Activated CD4-positive, alpha-beta T cell treated with anti-CD3 and anti-CD28 coated beads, Interleukin-10, Interleukin-2, amounts not matched to agents 100 ng/mL and 50 ng/mL, durations not matched to agents 16 hours and 8 hours (primary cell): ENCODE measurements around the gene SLC16A5.
A peak's percentile ranks its signal among the peaks of the same experiment; 100 is the strongest.

Source experiments
- DNase-seq: peaks from one replicate; pipeline ENCODE4 v3.0.0-alpha.2; 2020

The SLC16A5 gene

GRCh38 chr17:75088465-75089417, 987 bp downstream of the SLC16A5 start:
- no peak for DNase-seq

DNA sequence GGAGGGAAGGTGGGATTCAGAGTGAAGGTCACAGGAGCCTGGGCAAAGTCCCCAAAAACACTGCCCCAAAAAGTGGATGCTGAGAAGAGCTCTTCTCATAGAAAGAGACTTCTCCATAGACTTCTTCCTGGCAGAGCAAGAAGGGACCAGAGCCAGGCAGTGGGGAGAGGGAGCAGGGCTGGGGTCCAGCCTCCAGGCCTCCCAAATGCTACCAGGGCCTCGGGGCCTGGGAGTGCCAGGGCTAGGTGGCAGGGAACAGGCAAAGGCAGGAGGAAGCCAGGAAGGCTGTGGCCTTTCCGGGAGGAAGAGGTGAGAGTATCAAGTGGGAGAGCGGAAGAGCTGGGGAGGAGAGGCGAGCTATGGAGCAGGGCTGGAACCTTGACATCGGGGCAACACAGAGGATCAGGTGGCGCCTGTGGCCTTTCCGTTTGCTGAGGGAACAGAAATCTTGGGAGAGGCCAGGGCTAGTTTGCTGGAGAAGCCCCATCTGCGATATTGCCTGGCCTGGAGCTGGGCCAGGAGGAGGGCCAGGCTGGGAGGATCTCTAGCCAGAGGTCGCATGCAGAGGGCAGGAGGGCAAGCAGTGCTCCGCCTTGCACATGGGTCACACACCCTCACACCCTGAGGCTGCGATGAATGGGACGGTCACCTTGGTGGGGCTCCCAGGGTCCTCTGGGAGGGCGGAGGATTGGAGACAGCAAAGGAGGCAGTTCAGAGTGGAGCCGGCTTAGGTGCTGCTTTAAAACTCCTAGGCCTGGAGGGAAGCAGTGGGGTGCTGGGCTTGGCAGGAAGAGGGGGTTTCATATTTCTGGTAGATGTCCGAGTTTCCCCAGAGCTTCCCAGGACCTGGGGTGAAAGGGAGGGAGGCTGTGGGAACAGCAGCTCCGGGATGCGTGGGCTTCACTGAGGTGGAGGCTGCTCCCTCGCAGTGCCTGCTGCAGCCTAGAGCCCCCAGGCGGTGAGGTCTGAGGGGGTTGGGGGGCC, 3.4 kb downstream of the SLC16A5 start:
- no peak for DNase-seq

- DNase-seq: no peak
Measured at GRCh38 chr17:75091855-75092327, 4.1 kb downstream of the SLC16A5 start.

GRCh38 chr17:75093548-75094158, 5.9 kb downstream of the SLC16A5 start:
- no peak for DNase-seq

GRCh38 chr17:75094871-75095399, 7.2 kb downstream of the SLC16A5 start:
- DNase-seq: no peak

- no peak for DNase-seq
Measured at GRCh38 chr17:75096082-75096625, 8.4 kb downstream of the SLC16A5 start.

- DNase-seq: no peak
Measured at GRCh38 chr17:75097865-75098264, 10.1 kb downstream of the SLC16A5 start.

- no peak for DNase-seq
Measured at GRCh38 chr17:75098861-75099260, 11.1 kb downstream of the SLC16A5 start.

DNA sequence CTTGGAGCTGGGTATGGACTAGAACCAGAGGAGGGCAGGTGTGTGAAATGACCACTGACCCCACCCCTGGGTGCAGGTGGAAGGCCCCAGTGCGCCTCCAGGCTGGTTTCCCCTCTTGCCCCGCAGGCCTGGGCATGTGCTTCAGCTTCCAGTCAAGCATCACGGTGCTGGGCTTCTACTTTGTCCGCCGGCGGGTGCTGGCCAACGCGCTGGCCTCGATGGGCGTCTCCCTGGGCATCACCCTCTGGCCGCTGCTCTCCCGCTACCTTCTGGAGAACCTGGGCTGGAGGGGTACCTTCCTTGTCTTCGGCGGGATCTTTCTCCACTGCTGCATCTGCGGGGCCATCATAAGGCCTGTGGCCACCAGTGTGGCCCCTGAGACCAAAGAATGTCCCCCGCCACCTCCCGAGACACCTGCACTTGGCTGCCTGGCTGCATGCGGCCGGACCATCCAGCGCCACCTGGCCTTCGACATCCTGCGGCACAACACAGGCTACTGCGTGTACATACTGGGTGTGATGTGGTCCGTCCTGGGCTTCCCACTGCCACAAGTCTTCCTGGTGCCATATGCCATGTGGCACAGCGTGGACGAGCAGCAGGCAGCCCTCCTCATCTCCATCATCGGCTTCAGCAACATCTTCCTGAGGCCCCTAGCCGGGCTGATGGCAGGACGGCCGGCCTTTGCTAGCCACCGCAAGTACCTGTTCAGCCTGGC, 12.3 kb downstream of the SLC16A5 start:
- DNase-seq: no peak

DNA sequence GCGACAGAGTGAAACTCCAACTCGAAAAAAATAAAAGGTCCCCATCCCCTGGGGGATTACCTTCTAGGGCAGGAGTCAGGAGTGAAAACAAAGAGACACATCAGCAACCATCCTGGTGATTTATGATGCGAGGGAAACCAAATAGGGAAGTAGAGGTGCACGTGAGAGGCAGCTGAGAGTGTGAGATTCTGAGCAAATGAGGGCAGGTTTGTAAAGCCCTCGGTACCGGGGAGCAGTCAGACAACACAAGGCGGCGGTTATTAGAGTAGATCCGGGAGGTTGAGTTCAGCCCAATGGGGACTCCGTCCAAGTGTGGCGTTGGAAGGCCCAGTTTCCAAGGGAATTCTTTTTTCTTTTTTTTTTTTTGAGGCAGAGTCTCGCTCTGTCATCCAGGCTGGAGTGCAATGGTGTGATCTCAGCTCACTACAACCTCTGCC, 14.6 kb downstream of the SLC16A5 start:
- no peak for DNase-seq

GRCh38 chr17:75103601-75104554, 16.1 kb downstream of the SLC16A5 start:
- DNase-seq: no peak

DNA sequence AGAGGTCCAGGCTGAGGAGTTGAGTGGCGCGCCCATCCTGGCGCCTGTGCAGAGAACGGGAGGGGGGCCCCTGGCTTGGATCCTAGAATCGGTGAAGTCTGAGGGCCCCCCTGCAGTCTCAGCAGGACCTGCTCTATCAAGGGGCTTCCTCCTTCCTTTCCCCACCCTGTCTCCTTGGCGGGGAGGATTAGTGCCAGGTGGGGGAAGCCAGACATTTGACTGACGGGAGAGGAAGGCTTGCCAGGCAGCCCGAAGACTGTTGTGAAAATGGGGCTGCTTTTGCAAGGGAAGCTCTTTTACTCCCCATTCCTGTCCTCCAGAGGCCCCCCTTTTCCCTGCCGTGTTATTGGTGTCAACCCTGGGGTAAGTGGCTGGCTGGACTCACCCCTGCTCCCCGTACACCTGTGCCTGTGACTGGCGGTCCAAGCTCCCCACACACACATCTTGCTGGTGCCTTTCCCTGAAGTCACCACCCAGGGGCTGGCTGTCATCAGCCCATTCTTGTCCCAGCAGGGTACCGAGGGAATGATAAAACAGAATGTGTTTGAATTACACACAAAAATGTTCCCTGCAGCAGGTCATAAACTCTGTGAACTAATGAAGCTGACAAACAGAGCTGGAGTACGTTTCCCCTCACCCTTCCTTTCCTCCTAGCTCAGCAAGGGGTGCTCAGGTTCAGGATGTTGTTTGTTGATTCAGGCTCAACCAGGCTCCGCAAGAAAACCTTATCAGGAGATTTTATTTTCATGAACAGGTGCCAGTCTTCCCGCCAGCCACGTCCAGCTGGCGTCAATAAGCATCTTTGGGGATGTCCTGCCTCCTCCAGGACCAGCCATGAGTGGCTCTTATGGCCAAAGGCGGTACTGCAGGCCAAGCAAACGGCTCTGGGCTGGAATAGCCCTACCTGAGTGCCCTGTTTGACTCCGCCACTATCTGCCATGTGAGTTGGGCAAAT, 17.6 kb downstream of the SLC16A5 start:
- DNase-seq: peak; percentile 40

GRCh38 chr17:75108193-75108592, 20.4 kb downstream of the SLC16A5 start:
- DNase-seq: no peak

GRCh38 chr17:75109046-75109406, 21.3 kb downstream of the SLC16A5 start:
- DNase-seq: no peak

GRCh38 chr17:75109407-75110233, 21.9 kb downstream of the SLC16A5 start, which contains the start of gene ARMC7:
Gene ARMC7, plus strand, starts transcription at chr17:75109969. Its CDS starts 320 bp downstream, at chr17:75110289.
- DNase-seq: peak; percentile 95

GRCh38 chr17:75110234-75110937, 22.6 kb downstream of the SLC16A5 start:
- DNase-seq: no peak

- DNase-seq: no peak
Measured at GRCh38 chr17:75111777-75112335, 24.1 kb downstream of the SLC16A5 start.
